ENCODE data around the gene AFDN.

Gene AFDN

GRCh38 chr6:167824591-167825331, 1.9 kb upstream of the AFDN start:
- H3K27me3 ChIP-seq (ENCODE audit: control insufficient read depth, insufficient read depth, low read length): no peaks in the 10 kb centered on the region
- H3K9ac ChIP-seq (ENCODE audit: low read length): no peak overlapping the region
- H3K4me1 ChIP-seq (ENCODE audit: control insufficient read depth, insufficient read depth, low read length): peaks cover 8% of the 10 kb centered on the region; the same call in 1 of the 2 replicates
- peaks cover 6% of the 10 kb centered on the region for H3K36me3 ChIP-seq (ENCODE audit: control insufficient read depth, insufficient read depth, low read length)
- H3K27ac ChIP-seq (ENCODE audit: low read depth, low read length): no peak overlapping the region
- H3K9me3 ChIP-seq (ENCODE audit: control insufficient read depth, insufficient read depth, low read depth, low read length): no peaks in the 10 kb centered on the region
- peak overlapping the region; percentile 99 for H3K4me3 ChIP-seq (ENCODE audit: low read depth, low read length)

- peaks cover 6% of the 10 kb centered on the region for H3K36me3 ChIP-seq (ENCODE audit: control insufficient read depth, insufficient read depth, low read length)
- peak overlapping the region; percentile 99 for H3K4me3 ChIP-seq (ENCODE audit: low read depth, low read length)
- H3K9ac ChIP-seq (ENCODE audit: low read length): peak overlapping the region; percentile 78
- H3K27ac ChIP-seq (ENCODE audit: low read depth, low read length): peak overlapping the region; percentile 61; the same call in 1 of the 2 replicates
- H3K9me3 ChIP-seq (ENCODE audit: control insufficient read depth, insufficient read depth, low read depth, low read length): no peaks in the 10 kb centered on the region
- H3K27me3 ChIP-seq (ENCODE audit: control insufficient read depth, insufficient read depth, low read length): no peaks in the 10 kb centered on the region
- peaks cover 11% of the 10 kb centered on the region; the same call in 1 of the 2 replicates for H3K4me1 ChIP-seq (ENCODE audit: control insufficient read depth, insufficient read depth, low read length)
Observed at GRCh38 chr6:167825332-167826229, 1.1 kb upstream of the AFDN start.

GRCh38 chr6:167826230-167826895, 348 bp upstream of the AFDN start:
- Histone ChIP-seq H3K9ac (ENCODE audit: low read length) (peak overlapping the region; percentile 78), H3K36me3 (ENCODE audit: control insufficient read depth, insufficient read depth, low read length) (peaks cover 6% of the 10 kb centered on the region), H3K27ac (ENCODE audit: low read depth, low read length) (peak overlapping the region; percentile 61; the same call in 1 of the 2 replicates), H3K9me3 (ENCODE audit: control insufficient read depth, insufficient read depth, low read depth, low read length) (no peaks in the 10 kb centered on the region), H3K27me3 (ENCODE audit: control insufficient read depth, insufficient read depth, low read length) (no peaks in the 10 kb centered on the region), H3K4me1 (ENCODE audit: control insufficient read depth, insufficient read depth, low read length) (peaks cover 11% of the 10 kb centered on the region; the same call in 1 of the 2 replicates), H3K4me3 (ENCODE audit: low read depth, low read length) (peak overlapping the region; percentile 99)

GRCh38 chr6:167827583-167828324, 1.0 kb downstream of the AFDN start:
- no peaks in the 10 kb centered on the region for H3K9me3 ChIP-seq (ENCODE audit: control insufficient read depth, insufficient read depth, low read depth, low read length)
- H3K27me3 ChIP-seq (ENCODE audit: control insufficient read depth, insufficient read depth, low read length): no peaks in the 10 kb centered on the region
- H3K27ac ChIP-seq (ENCODE audit: low read depth, low read length): peak overlapping the region; percentile 52; the same call in 1 of the 2 replicates
- H3K4me1 ChIP-seq (ENCODE audit: control insufficient read depth, insufficient read depth, low read length): peaks cover 25% of the 10 kb centered on the region
- H3K9ac ChIP-seq (ENCODE audit: low read length): peak overlapping the region; percentile 86
- peaks cover 4% of the 10 kb centered on the region for H3K36me3 ChIP-seq (ENCODE audit: control insufficient read depth, insufficient read depth, low read length)
- H3K4me3 ChIP-seq (ENCODE audit: low read depth, low read length): peak overlapping the region; percentile 78

- H3K9ac ChIP-seq (ENCODE audit: low read length): peak overlapping the region; percentile 86
- H3K4me3 ChIP-seq (ENCODE audit: low read depth, low read length): peak overlapping the region; percentile 78
Observed at GRCh38 chr6:167828325-167828956, 1.7 kb downstream of the AFDN start.

GRCh38 chr6:167829513-167829912, 2.8 kb downstream of the AFDN start:
- Histone ChIP-seq H3K9ac (ENCODE audit: low read length) (no peak overlapping the region), H3K4me3 (ENCODE audit: low read depth, low read length) (peak overlapping the region; percentile 1; the same call in 1 of the 2 replicates), H3K27me3 (ENCODE audit: control insufficient read depth, insufficient read depth, low read length) (no peaks in the 10 kb centered on the region)

More at GRCh38 chr6:167828325-167828956, 1.7 kb downstream of the AFDN start:
- Histone ChIP-seq H3K9me3 (ENCODE audit: control insufficient read depth, insufficient read depth, low read depth, low read length) (no peaks in the 10 kb centered on the region), H3K27ac (ENCODE audit: low read depth, low read length) (no peak overlapping the region), H3K27me3 (ENCODE audit: control insufficient read depth, insufficient read depth, low read length) (no peaks in the 10 kb centered on the region), H3K4me1 (ENCODE audit: control insufficient read depth, insufficient read depth, low read length) (peaks cover 31% of the 10 kb centered on the region), H3K36me3 (ENCODE audit: control insufficient read depth, insufficient read depth, low read length) (peaks cover 4% of the 10 kb centered on the region)

GRCh38 chr6:167831281-167831828, 4.6 kb downstream of the AFDN start:
- Histone ChIP-seq H3K36me3 (ENCODE audit: control insufficient read depth, insufficient read depth, low read length) (no peaks in the 10 kb centered on the region), H3K9me3 (ENCODE audit: control insufficient read depth, insufficient read depth, low read depth, low read length) (no peaks in the 10 kb centered on the region), H3K9ac (ENCODE audit: low read length) (no peak overlapping the region), H3K27ac (ENCODE audit: low read depth, low read length) (no peak overlapping the region), H3K4me1 (ENCODE audit: control insufficient read depth, insufficient read depth, low read length) (peaks cover 34% of the 10 kb centered on the region), H3K27me3 (ENCODE audit: control insufficient read depth, insufficient read depth, low read length) (no peaks in the 10 kb centered on the region), H3K4me3 (ENCODE audit: low read depth, low read length) (no peak overlapping the region)

More at GRCh38 chr6:167829513-167829912, 2.8 kb downstream of the AFDN start:
- Histone ChIP-seq H3K9me3 (ENCODE audit: control insufficient read depth, insufficient read depth, low read depth, low read length) (no peaks in the 10 kb centered on the region), H3K36me3 (ENCODE audit: control insufficient read depth, insufficient read depth, low read length) (no peaks in the 10 kb centered on the region), H3K4me1 (ENCODE audit: control insufficient read depth, insufficient read depth, low read length) (peaks cover 31% of the 10 kb centered on the region), H3K27ac (ENCODE audit: low read depth, low read length) (no peak overlapping the region)

GRCh38 chr6:167832497-167833395, 6.0 kb downstream of the AFDN start:
- Histone ChIP-seq H3K9ac (ENCODE audit: low read length) (no peak overlapping the region), H3K4me1 (ENCODE audit: control insufficient read depth, insufficient read depth, low read length) (peaks cover 35% of the 10 kb centered on the region), H3K27me3 (ENCODE audit: control insufficient read depth, insufficient read depth, low read length) (no peaks in the 10 kb centered on the region), H3K36me3 (ENCODE audit: control insufficient read depth, insufficient read depth, low read length) (no peaks in the 10 kb centered on the region), H3K27ac (ENCODE audit: low read depth, low read length) (peak overlapping the region; percentile 34; the same call in 1 of the 2 replicates), H3K4me3 (ENCODE audit: low read depth, low read length) (no peak overlapping the region), H3K9me3 (ENCODE audit: control insufficient read depth, insufficient read depth, low read depth, low read length) (no peaks in the 10 kb centered on the region)

GRCh38 chr6:167833396-167833763, 6.7 kb downstream of the AFDN start:
- no peak overlapping the region for H3K9ac ChIP-seq (ENCODE audit: low read length)
- no peaks in the 10 kb centered on the region for H3K27me3 ChIP-seq (ENCODE audit: control insufficient read depth, insufficient read depth, low read length)
- H3K4me3 ChIP-seq (ENCODE audit: low read depth, low read length): no peak overlapping the region
- H3K4me1 ChIP-seq (ENCODE audit: control insufficient read depth, insufficient read depth, low read length): peaks cover 40% of the 10 kb centered on the region
- H3K9me3 ChIP-seq (ENCODE audit: control insufficient read depth, insufficient read depth, low read depth, low read length): no peaks in the 10 kb centered on the region
- peak overlapping the region; percentile 34; the same call in 1 of the 2 replicates for H3K27ac ChIP-seq (ENCODE audit: low read depth, low read length)
- H3K36me3 ChIP-seq (ENCODE audit: control insufficient read depth, insufficient read depth, low read length): no peaks in the 10 kb centered on the region
